ENCODE data around the gene SLC38A8.

The SLC38A8 gene

DNA sequence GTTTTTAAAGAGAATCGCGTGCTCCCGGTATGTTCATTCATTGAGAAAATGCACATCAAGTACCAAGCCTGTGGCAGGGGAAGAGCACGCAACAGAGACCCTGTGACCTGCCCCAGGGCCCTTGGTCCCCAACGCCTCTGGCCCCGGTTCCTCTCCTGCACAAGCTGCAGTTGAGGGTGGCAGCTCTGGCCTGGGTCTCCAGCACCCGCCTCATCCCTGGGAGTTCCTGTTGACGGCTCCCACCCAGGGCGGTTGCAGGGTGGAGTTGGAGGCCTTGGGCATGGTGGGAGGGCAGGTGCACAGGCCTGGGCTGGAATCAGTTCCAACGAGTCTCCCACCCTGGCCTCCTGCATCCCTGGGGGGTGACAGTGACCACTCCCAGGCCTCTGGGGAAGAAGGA lies 69.5 kb downstream of the SLC38A8 start:
- no peak for DNase-seq

DNA sequence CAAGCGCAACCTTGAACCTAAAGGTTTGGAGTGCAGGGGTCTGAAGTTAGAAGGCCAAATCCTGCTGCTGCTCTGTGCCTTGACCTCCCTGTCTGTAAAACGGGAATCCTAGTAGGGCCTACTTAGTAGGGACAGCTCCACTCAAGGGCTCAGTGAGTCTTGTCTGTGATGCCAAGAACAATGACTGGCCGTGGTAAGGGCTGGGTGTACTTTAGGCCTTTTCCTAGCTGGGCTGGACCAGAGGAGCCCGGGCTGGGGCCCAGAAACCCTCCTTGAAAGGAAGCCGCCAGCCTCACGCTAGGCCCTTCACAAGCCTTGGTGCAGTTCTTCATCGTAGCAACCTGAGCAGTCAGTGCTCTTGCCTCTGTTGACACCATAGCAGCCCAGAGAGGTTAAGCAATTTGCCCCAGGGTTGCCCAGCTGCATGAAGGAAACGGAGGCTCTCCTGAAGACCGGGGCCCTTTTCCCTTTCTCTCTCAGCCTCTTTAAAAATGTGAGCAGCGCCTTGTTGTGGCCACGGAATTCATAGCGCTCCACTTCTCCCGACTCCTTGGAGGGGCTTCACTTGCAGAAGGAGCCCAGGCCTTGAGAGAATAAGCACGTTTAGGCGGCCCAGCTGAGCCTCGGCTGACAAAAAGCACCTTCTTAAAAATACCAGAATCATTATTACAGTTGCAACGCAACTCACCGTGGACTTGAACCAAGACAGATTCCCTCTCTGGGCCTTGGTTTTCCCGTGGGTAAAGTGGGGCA lies 70.2 kb downstream of the SLC38A8 start:
- DNase-seq: no peak

- no peak for DNase-seq
These were observed 71.1 kb downstream of the SLC38A8 start for GRCh38 chr16:83971165-83972130.

- DNase-seq: no peak
These were observed 72.2 kb downstream of the SLC38A8 start for GRCh38 chr16:83970430-83970815.

DNA sequence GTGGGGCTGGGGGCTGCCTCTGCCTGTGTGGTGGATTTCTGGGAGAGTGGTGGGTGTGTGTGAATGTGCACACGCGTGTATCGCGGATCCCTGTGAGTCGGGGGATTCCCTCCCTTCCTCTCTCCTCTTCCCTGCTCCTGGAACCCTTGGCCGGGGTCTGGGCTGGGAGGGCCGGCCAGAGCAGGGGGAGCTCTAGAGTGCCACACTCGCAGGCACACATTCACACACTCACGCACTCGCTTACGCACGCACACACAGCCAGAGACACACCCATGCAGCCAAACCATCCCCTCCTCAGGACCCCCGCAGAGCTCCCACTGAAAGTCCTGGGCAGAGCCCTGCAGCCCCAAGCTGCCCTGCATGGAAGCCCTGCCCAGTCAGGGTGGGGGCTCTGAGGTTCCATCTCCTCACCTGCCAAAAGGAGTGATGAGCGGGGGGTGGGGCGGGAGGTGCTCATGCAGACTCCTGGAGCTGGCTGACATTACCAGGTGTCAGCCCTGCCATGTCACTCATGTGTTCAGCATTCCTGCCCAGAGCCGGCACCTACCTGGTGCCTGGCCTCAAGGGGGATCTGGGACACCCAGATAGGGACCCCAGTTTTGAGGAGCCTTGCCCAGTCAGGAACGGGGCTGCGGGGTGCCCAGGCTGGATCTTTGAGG lies 72.7 kb downstream of the SLC38A8 start:
- no peak for DNase-seq

DNA sequence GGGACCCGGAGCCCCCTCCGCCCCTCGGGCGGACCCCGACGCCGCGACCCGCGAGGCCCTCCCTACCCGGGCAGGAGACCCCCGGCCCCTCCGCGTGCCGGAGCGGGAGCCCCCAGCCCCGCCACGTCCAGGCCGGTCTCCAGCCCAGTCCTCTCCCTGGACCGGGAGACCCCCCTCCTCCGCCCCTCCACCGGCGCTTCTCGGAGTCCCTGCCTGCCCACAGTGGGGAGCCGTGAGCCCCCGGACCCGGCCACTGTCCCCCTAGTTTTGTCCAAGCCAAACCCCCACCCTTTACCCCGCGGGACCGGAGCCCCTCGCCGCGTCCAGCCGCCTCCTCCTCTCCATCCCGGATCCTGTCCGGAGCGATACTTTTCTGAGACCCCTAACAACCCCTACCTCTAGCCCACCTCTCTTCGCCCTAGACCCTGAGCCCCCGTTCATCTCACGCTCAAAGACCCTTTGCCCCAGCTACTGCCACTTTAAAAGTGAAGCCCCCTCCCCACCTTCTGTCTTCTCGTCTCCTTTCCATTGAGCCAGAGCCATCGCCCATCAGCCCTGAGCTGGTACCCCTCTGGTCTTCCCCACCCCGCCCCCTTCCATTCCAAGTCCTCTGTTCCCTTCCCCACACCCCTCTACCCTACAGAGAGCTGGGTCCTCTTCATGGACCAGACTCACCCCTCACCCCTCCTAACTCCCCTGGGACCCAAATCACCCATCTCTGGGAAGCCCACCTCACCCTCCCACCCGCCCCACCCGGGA lies 73.5 kb downstream of the SLC38A8 start:
- no peak for DNase-seq

DNA sequence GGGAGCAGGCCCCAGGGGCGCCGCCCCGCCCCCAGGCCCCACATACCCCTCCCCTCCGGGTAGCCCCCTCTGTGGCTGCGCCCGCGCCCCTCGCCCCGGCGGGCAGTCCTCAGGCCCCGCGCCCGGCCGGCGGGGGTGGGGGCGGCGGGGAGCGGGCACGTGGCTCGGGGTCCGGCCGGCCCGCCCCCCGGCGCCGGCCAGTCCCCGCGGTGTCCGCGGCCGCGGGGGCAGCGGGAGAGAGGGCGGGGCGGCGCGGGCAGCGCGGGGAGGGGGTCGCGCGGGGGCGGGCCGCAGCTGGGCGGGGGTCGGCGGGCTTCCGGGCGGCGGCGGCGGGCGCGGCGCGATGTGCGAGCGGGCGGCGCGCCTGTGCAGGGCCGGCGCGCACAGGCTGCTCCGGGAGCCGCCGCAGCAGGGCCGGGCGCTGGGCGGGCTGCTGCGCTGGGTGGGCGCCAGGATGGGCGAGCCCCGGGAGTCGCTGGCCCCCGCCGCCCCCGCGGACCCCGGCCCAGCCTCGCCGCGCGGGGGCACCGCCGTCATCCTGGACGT lies 74.2 kb downstream of the SLC38A8 start:
- no peak for DNase-seq

GRCh38 chr16:83967838-83968305 lies 74.7 kb downstream of the SLC38A8 start, which contains the start of gene NECAB2:
Gene NECAB2 (plus strand): TSS chr16:83968244. CDS start chr16:83968649, 405 bp downstream.
- peak in 21 of 56 donors; percentile 9 to 66 (median 37) for DNase-seq

DNA sequence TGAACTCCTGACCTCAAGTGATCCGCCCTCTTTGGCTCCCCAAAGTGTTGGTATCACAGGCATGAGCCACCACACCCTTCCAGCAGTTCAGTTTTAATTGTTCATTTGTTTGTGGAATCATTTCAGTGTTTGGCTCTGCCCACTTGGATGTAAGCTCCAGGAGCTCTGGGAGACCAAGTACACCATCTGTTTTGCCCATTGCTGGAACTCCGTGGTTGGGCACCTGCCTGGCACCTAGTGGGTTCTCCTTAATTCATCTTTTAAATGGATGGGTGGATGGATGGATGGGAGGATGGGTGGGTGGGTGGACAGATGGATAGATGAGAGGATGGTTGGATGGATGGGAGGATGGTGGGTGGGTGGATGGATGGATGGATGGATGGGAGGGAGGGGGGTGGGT lies 75.5 kb downstream of the SLC38A8 start:
- no peak for DNase-seq

GRCh38 chr16:83966153-83966696 lies 76.4 kb downstream of the SLC38A8 start:
- DNase-seq: no peak

DNA sequence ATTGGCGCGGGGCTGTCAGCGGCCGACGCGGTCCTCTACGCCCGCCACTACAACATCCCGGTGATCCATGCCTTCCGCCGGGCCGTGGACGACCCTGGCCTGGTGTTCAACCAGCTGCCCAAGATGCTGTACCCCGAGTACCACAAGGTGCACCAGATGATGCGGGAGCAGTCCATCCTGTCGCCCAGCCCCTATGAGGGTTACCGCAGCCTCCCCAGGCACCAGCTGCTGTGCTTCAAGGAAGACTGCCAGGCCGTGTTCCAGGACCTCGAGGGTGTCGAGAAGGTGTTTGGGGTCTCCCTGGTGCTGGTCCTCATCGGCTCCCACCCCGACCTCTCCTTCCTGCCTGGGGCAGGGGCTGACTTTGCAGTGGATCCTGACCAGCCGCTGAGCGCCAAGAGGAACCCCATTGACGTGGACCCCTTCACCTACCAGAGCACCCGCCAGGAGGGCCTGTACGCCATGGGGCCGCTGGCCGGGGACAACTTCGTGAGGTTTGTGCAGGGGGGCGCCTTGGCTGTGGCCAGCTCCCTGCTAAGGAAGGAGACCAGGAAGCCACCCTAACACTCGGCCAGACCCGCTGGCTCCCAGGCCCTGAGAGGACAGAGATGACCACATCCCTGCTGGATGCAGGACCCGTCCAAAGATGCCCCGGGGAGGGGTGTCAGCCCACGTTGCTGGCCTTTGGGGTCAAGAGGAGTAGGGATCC lies 77.0 kb downstream of the SLC38A8 start:
- DNase-seq: no peak

- no peak for DNase-seq
These were observed 77.7 kb downstream of the SLC38A8 start for GRCh38 chr16:83964684-83965443.

- no peak for DNase-seq
These were observed 79.1 kb downstream of the SLC38A8 start for GRCh38 chr16:83963277-83964119.

- DNase-seq: no peak
These were observed 81.0 kb downstream of the SLC38A8 start for GRCh38 chr16:83961591-83961990.

- no peak for DNase-seq
These were observed 81.9 kb downstream of the SLC38A8 start for GRCh38 chr16:83960521-83961249.

All from amygdala (tissue), 56 donors.